DMS 273 treated with DMSO at 0.1 percent for 48 hours (cell line): ENCODE data around the gene SFSWAP.
"Not testable (repeated sequence)": the region's sequence is repeated elsewhere in the genome, so short reads cannot be mapped to it uniquely, and the experiment has no call there.

Experiments used
- DNase-seq: peaks from one replicate; lab custom pipeline; 2025; lab: John Stamatoyannopoulos, UW

SFSWAP gene

GRCh38 chr12:131761638-131762037, 50.7 kb downstream of the SFSWAP start:
- DNase-seq: no peak

- DNase-seq: no peak
Measured at GRCh38 chr12:131764738-131765137, 53.8 kb downstream of the SFSWAP start.

DNA sequence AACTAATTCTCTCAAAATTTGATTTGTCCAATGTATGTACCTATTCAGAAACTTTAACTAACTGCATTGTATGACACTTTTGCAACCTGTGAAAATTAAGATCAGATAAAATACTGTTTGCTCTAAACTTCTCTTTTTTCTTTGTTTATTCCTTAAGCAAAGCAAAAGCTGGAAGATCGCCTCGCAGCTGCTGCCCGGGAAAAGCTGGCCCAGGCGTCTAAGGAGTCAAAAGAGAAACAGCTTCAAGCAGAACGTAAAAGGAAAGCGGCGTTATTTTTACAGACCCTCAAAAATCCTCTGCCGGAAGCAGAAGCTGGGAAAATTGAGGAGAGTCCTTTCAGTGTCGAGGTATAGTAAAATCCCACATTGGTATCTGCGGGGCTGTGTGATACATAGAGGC, 55.1 kb downstream of the SFSWAP start:
- DNase-seq: no peak

DNA sequence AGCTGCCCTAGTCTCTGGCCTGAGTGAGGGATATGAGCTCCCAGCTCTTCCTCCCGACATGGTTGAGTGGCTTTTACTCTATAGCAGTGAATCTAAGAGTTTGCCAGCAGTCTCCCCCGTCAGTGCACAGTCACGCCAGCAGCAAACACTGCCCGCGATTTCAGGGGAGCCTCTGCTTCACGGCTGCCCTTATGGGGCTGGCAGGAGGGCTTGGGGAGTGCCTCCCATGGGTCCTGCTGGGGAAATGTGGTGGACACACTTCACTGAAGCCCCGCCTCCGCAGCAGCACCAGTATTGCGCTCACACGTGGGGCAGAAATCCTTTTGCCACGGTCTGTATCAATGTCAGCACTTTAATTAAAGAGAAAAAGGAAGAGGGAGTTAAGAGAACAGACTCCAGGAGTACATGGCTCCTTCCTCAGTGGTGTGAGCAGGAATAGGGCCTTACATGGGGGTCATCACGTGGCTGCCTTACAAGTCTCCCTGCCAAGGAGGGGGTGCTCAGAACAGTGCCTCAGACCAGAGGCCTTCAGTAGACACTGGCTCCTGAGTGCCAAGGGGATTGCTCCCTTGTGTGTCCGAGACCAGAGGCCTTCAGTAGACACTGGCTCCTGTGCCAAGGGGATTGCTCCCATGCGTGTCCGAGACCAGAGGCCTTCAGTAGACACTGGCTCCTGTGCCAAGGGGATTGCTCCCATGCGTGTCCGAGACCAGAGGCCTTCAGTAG, 55.7 kb downstream of the SFSWAP start:
- no peak for DNase-seq

DNA sequence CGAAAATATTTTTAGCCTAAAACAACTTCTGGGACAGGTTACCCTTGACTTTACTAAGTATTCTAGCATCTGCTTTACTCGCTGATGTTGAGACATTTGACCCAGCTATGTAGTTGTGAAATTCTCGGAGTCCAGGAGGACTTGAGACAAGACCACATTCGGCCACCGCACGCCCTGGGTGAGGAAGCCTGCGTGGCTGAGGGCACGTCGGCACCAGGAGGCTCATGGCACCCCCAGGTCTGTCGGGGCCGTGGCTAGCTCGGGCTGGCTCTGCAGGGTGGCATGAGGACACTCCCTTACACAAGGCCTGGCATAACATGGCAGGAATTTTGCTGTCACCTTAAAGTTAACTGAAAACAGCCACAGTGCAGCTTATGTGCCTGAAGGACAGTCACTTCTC, 59.2 kb downstream of the SFSWAP start:
- no peak for DNase-seq

DNA sequence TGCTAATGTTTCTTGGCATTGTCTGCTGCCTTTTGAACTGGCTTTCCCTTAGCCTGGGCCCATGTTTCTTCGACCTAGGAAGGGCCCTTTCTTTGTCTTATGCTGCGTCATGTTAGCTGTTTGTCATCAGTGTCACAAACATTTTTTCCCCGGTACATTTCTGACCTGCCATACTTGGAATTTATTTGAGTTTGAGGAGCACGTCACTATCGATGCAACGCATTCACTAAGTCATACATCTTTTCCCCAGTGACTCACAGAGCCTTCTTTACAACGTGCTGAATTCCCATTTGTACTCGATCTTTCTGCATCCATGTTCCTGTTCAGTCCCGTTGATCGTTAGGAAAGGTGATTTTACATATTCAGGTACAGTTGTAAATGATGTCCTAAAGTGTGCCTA, 61.1 kb downstream of the SFSWAP start:
- no peak for DNase-seq

DNA sequence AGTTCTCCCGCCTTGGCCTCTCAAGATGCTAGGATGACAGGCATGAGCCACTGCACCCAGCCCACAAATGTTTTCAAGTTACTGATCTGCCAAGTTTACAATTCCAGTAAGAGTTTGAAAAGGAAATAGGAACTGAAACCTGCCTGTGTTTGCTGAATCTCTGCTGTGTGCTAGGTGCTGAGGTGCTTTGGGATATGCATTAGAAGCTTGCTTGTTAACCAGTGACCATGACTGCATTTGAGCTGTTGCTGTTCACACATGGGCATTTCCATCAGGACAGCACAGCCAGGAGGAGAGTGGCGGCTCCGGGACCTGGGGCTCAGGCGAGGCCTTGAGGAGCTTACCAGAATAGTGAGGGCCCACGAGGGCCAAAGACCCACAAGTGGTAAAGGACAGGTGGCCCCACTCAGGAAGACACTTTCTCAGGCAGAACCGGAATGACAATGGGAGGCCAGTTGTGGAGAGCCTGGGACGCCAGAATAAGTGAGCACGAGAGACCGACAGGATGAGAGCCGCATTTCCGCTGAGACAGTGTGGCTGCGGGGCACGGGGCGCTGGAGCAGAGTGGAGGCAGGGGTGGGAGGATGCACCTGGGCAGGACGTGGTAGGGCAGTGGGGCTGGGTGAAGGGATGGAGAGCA, 62.8 kb downstream of the SFSWAP start:
- DNase-seq: no peak

DNA sequence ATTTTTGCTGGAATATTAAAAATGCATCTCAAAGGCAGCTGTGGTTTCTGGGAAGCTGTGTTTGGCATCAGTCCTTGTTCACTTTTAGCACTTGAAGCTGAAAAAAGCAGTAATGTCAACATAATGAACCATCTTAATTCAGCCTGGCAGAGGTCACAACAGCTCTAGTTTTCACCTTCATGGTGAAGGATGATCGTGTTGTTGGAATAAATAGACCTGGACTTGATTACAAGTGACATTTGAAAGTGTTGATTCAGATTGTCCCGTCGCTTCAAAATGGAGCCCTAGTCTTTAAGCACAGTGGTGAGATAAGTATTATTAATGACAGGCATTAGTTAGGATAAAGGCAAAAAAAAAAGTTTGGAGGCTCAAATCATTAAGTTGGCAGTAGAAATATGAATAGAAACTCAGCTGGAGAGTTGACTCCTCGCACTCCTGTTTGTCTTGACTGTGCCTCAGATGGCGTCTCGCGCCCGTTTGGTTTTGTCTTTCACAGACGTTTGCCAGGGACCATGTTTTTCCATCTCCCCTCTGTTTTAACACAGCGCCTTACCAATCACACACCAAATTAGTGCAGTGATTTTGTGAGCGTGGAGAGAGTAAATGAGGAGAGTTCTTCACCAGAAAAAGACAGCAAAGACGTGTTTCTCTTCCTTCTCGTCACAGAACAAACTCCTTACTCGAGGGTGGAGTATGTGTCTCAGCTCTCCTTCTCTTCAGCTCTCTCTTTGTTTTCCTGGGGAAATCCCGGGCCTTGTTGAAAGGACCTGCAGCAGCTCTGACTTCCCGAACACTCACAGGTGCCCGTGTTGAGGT, 63.9 kb downstream of the SFSWAP start:
- no peak for DNase-seq

DNA sequence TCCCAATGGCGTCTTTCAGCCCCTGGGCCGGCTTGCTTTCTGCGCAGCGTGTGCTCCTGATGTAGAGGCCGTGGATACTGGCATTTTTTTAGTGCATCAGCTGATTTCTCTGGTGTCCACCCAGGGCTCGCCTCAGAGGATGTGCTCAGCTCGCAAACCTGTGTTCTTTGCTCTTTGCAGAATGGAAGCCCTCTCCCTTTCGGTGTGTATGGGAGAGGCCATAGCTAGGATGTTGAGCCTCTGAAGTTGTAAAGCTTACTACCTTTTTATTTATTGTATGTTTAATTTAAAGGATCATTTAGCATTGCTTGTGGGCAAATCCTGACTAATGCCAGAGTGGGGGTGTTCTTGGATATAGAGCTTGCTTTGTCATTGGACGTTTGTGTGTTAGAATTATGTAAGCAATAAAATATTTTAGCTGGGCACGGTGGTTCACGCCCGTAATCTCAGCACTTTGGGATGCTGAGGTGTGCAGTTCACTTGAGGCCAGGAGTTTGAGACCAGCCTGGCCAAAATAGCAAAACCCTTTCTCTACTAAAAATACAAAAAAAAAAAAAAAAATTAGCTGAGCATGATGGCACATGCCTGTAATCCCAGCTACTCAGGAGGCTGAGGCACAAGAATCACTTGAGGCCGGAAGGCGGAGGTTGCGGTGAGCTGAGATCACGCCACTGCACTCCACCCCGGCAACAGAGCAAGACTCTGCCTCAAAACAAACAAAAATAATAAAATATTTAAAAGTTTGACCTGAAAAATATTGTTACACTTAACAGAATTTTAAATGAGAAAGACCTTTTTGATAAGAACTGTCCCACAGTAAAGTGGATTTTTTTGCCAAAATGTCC, 64.7 kb downstream of the SFSWAP start:
- no peak for DNase-seq

- DNase-seq: no peak
Measured at GRCh38 chr12:131776237-131776889, 65.5 kb downstream of the SFSWAP start.

DNA sequence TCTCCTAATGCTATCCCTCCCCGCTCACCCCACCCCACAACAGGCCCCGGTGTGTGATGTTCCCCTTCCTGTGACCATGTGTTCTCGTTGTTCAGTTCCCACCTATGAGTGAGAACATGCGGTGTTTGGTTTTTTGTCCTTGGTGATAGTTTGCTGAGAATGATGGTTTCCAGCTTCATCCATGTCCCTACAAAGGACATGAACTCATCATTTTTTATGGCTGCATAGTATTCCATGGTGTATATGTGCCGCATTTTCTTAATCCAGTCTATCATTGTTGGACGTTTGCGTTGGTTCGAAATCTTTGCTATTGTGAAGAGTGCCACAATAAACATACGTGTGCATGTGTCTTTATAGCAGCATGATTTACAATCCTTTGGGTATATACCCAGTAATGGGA, 66.4 kb downstream of the SFSWAP start:
- DNase-seq: not testable (repeated sequence)

DNA sequence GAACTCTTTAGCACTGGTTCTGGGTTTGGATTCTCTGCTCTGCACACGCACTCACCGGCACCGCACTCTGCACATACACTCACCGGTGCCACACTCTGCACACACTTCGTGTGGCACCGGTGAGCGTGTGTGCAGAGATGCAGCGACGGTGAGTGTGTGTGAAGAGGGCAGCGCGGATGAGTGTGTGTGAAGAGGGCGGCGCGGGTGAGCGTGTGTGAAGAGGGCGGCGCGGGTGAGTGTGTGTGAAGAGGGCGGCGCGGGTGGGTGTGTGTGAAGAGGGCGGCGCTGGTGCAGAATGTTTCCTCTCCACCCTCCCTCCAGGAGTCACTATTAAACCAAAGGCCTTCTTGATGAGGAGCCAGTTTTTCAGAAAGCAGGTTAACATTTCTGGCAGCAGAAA, 68.1 kb downstream of the SFSWAP start:
- DNase-seq: no peak

DNA sequence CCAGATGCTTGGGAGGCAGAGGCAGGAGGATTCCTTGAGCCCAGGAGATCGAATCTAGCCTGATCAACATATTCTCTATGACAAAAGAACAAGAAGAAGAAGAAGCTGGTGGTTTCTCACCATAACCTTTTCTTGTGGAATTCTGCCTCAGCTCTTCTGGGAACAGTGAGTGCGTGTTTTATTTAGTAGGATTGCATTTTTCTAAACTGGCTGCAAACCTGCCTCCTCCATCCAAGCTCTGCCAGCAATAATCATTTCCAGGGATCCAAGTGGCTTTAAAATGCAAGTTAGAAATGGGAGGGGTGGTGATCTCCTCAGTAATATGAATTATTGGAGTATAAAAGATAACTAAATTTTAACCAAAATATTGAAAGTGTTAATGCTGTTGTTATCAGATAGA, 71.2 kb downstream of the SFSWAP start:
- DNase-seq: no peak

- DNase-seq: no peak
Measured at GRCh38 chr12:131783915-131784541, 73.1 kb downstream of the SFSWAP start.

- DNase-seq: no peak
Measured at GRCh38 chr12:131784909-131785762, 74.2 kb downstream of the SFSWAP start.

- DNase-seq: no peak
Measured at GRCh38 chr12:131785763-131786330, 75.0 kb downstream of the SFSWAP start.

DNA sequence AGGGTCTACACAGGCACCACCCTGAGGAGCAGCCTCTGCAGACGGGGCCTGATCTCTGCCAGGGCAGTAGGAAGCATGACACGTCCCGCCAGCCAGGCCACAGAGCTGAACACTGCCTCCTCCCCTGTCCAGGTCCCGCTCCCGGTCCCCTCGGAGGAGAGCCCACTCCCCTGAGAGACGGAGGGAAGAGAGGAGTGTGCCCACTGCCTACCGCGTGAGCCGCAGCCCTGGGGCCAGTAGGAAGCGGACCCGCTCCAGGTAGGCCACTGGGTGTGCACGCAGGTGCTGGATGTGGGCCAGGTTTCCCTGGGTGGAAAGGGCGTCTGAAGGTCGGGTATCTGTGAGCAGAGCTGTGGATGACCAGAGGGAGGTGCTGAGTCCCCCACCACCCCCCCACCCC, 75.4 kb downstream of the SFSWAP start:
- no peak for DNase-seq

GRCh38 chr12:131787143-131787660, 76.3 kb downstream of the SFSWAP start:
- no peak for DNase-seq

- DNase-seq: no peak
Measured at GRCh38 chr12:131788070-131788469, 77.2 kb downstream of the SFSWAP start.

DNA sequence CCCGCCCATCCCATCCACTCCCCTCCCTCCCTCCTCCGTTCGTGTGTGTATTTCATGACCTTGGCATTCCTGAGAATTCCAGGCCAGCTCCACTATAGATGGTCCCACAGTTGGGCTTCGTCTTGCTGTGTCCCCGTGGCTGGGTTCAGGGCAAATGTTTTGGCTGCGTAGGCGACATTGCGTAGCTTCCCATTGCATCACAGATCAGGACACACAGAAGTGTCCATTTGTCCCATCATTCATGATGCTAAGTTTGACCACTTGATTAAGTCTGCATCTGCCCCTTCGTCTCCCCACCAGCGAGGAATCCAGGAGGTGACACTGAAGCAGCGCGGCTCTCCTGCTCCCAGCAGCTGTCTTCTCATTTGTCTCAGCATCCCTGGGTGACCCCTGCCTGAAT, 78.7 kb downstream of the SFSWAP start:
- DNase-seq: no peak
